Hematopoietic multipotent progenitor cell treated with erythropoietin and hydrocortisone succinate and interleukin-3 and kit ligand, for 15 days (in vitro differentiated cells): ENCODE results near the gene SMCO1.
"Not testable (repeated sequence)": the region's sequence is repeated elsewhere in the genome, so short reads cannot be mapped to it uniquely, and the experiment has no call there.

Source experiments
- DNase-seq: peaks from one replicate; pipeline ENCODE4 v3.0.0-alpha.2; 2015; ENCODE audit warnings: low spot score

Gene SMCO1

DNA sequence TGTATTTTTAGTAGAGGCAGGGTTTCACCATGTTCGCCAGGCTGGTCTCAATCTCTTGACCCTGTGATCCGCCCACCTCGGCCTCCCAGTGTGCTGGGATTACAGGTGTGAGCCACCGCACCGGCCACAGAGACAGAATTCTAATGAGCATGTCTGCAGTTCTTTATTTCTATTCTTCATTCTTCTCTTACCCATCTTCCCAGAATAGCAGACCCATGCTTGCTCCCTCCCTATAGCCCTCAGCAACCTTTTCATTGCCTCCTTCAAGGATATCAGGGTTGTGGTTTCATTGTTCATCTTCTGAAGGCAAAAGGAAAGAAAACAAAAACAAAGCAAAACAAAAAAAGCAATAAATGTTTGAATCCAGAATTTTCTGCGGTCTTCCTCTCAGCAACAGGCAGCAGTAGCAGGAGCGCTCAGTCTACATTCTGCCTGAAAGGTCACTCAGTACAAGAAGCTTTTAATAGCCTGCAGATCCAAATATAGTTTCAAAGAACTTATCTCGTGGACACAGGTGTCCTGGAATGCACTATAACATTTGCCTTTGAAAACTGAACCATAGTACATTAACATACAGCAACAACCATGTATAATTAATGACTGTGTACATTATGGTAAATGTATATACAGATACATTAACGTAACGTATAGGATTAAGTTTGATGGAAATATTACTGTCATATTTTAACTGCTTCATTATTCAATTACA lies at the start of gene SMCO1:
SMCO1 (minus strand) TSS at position 434 of the 709 bp plus-strand sequence; CDS start at position 297, 137 bp downstream.
- DNase-seq = no peak

- DNase-seq = no peak
Observed at GRCh38 chr3:196563721-196564225, 48.6 kb upstream of the SMCO1 start.

- no peak for DNase-seq
Observed at GRCh38 chr3:196559826-196560225, 44.7 kb upstream of the SMCO1 start.

GRCh38 chr3:196558476-196558875 lies 43.3 kb upstream of the SMCO1 start:
- no peak for DNase-seq

DNA sequence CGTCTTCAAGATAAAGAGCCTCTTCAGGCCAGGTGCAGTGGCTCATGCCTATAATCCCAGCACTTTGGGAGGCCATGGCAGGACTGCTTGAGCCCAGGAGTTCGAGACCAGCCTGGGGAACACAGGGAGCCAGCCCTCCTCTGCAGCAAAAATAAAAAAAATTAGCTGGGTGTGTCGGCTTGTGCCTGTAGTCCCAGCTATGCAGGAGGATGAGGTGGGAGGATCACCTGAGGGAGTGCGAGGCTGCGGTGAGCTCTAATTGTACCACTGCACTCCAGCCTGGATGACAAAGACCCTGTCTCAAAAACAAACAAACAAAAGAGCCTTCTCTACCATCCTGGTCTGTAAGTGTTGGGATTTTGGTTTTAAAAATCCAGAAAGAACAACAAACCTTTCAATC lies 42.1 kb upstream of the SMCO1 start:
- no peak for DNase-seq

DNA sequence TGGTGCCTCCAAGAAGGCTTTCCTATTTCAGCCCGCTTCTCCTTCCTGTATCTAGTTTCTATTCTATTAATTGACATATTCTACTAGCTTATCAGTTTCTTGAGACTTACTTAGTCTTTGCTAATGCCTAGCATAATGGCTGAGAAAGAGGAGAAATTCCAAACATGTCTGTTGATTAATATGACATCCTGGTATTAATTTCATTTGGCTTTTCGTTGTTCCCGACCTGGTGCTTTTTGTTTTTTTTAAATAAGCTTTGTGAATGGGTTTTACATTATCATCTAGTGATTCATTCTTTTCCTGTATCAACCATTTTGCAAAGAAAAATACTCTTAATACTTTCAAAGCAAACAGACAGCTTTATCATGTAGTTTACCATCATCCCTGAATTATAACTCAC lies 40.1 kb upstream of the SMCO1 start:
- no peak for DNase-seq

DNA sequence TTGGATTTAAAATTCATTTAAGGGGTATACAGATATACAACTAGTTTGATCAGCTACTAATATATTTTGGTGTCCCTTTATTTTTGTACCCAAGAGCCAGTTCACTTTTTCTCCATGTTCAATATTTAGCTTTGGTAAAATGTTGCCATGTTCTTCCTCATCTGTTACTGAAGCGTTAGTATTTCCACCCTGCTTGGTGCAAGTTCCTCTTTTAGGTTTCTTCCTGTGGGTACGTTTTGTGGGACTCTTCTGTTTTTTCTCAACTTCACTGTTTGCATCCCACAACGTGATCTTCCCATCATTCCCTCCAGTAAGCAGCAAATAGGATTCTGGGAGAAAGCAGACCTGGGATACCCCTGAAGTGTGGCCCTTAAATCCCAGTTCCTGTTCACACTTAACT lies 39.1 kb upstream of the SMCO1 start:
- DNase-seq = no peak

DNA sequence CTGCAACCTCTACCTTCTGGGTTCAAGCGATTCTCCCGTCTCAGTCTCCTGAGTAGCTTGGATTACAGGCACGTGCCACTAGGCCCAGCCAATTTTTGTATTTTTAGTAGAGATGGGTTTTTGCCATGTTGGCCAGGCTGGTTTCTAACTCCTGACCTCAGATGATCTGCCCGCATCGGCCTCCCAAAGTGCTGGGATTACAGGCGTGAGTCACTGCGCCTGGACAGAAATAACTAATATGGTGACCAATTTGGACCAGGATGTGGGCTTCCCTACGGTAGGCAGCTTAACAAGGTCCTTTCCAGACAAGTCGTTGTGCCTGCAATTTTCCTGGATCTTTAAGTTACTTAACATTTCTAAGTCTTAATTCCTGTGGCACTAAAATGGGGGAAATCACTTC lies 38.4 kb upstream of the SMCO1 start:
- DNase-seq = no peak

- DNase-seq = no peak
Observed at GRCh38 chr3:196552253-196552652, 37.1 kb upstream of the SMCO1 start.

- not testable (repeated sequence) for DNase-seq
Observed at GRCh38 chr3:196550172-196550571, 35.0 kb upstream of the SMCO1 start.

- DNase-seq = not testable (repeated sequence)
Observed at GRCh38 chr3:196549312-196549711, 34.2 kb upstream of the SMCO1 start.

- no peak for DNase-seq
Observed at GRCh38 chr3:196547067-196547466, 31.9 kb upstream of the SMCO1 start.

GRCh38 chr3:196546537-196546936 lies 31.4 kb upstream of the SMCO1 start:
- no peak for DNase-seq

GRCh38 chr3:196544491-196544992 lies 29.4 kb upstream of the SMCO1 start:
- DNase-seq = no peak

GRCh38 chr3:196541684-196542445 lies 26.7 kb upstream of the SMCO1 start:
- DNase-seq = no peak

DNA sequence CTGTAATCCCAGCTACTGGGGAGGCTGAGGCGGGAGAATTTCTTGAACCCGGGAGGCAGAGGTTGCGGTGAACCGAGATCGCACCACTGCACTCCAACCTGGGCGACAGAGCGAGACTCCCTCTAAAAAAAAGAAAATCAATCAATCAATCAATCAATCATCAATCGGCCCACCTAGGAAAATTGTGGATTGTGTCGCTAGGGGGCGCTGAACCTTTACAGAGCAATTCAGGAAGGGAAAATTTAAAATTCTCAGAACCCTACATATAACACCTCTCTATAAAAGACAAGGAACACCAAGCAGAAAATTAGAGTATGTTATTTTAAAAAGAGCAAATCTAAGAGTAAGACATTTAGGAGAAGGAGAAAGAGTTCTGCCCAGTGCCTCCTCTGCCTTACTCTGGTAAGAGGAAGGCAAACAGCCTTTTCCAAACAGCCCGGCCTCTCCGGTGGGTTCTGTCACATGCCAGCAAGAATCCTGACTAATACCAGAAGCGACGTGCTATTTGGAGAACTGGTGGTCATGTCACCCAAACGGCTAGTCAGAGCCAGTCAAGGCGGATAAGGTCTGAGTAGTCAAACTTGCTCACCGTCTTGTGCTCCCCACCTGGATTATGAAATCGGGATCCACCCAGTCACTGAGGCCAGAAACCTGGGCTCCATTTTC lies 22.3 kb upstream of the SMCO1 start:
- DNase-seq = peak; percentile 54

- no peak for DNase-seq
Observed at GRCh38 chr3:196533260-196533681, 18.1 kb upstream of the SMCO1 start.

- no peak for DNase-seq
Observed at GRCh38 chr3:196531418-196531817, 16.3 kb upstream of the SMCO1 start.

GRCh38 chr3:196528639-196529233 lies 13.6 kb upstream of the SMCO1 start:
- peak; percentile 75 for DNase-seq

DNA sequence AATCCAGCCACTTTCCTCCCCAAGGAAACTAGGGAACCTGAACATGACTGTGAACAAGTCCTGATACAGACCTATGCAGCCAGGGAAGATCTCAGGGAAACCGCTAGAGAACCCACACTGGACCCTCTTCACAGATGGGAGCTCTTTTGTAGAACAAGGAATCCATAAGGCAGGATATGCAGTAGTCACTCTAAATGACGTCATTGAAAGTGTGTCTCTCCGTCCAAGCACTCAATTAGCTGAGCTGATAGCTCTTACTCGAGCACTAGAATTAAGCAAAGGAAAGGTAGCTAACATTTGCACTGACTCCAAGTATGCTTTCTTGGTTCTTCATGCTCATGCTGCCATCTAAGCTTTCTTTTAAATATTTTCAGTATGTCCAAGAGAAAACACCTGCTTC lies 10.0 kb upstream of the SMCO1 start:
- DNase-seq = no peak

DNA sequence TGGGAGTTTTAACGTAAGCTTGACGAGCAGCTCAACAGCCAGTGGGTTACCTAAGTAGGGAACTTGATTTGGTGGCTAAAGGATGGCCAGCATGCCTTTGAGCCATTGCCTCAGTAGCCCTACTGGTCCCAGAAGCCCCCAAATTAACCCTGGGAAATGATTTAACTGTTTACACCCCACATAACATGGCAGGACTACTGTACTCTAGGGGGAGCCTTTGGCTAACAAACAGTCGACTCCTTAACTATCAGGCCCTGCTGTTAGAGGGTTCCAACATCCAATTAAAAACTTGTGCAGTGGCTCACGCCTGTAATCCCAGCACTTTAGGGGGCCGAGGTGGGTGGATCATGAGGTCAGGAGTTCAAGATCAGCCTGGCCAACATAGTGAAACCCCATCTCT lies 9.4 kb upstream of the SMCO1 start:
- DNase-seq = no peak

GRCh38 chr3:196523841-196524240 lies 8.7 kb upstream of the SMCO1 start:
- no peak for DNase-seq
